Glomerular visceral epithelial cell (primary cell): ENCODE results near the gene AXIN1.

ENCODE experiments used
- DNase-seq: peaks from one replicate; pipeline ENCODE4 v3.0.0-alpha.2; 2016; ENCODE audit errors: extremely low spot score

AXIN1 gene

DNA sequence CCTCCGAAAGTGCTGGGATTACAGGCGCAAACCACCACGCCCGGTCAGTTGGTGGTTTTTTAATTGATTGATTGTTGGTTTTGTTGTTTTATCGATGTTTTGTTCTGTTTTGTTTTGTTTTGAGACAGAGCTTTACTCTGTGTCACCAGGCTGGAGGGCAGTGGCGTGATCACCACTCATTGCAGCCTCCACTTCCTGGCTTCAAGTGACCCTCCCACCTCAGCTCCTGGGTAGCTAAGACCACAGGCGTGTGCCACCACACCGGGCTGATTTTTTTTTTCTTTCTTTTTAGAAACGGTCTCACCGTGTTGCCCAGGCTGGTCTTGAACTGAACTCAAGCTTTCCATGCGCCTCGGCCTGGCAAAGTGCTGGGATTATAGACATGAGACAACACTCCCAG lies 105.5 kb downstream of the AXIN1 start:
- no peak for DNase-seq

DNA sequence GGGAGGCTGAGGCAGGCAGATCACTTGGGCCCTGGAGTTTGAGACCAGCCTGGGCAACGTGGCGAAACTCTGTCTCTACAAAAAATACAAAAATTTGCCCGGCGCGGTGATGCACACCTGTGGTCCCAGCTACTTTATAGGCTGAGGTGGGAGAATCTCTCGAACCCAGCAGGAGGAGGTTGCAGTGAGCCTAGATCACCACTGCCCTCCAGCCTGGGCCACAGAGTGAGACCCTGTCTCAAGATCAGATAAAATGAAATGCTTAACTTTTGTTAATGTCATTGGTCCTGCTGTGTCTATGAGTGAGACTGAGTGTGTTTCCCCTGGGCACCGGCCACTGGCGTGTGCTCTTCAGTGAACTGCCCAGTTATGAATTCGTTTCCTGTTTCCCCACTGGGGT lies 107.4 kb downstream of the AXIN1 start:
- DNase-seq = no peak

- no peak for DNase-seq
Observed at GRCh38 chr16:243348-243747, 109.2 kb downstream of the AXIN1 start.

DNA sequence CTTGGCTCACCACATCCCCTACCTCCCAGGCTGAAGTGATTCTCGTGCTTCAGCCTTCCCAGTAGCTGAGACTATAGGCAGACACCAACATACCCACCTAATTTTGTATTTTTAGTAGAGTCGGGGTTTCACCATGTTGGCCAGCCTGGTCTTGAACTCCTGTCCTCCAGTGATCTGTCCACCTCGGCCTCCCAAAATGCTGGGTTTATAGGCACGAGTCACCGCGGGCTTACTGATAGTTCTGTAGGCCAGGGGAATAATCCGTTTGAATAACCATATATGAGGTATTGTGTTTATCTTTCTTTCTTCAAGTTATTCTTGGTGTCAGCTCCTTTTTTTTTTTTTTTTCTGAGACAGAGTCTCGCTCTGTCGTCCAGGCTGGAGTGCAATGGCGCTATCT lies 110.2 kb downstream of the AXIN1 start:
- DNase-seq = no peak

DNA sequence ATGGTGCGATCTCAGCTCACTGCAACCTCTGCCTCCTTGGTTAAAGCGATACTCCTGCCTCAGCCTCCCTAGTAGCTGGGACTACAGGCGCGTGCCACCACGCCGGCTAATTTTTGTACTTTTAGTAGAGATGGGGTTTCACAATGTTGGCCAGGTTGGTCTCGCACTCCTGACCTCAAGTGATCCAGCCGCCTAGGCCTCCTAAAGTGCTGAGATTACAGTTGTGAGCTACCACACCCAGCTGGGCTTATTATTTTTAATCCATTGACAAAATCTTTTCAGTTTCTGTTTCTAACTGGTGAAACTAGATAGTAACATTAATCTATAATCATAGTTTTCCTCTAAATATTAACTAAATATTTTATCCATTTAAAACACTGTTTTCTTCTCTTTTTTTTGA lies 112.0 kb downstream of the AXIN1 start:
- no peak for DNase-seq

GRCh38 chr16:239948-240277 lies 112.6 kb downstream of the AXIN1 start:
- DNase-seq = no peak
